Activated naive CD4-positive, alpha-beta T cell treated with anti-CD3 and anti-CD28 coated beads for 36 hours (primary cell): ENCODE data around the gene PHYHIPL. TPM values are rescaled to one million over a fixed set of nuclear protein-coding genes. Genes with fewer than 3 reads are reported as not detected.

ENCODE experiments used
- CTCF ChIA-PET: fragments of 350-600 bp; sonication (Branson Sonifier 250); formaldehyde crosslinking; loops from one replicate; lab custom pipeline; 2021; ENCODE audit warnings: antibody characterized with exemption; lab: Charles Lee
- DNase-seq: peaks from one replicate; pipeline ENCODE4 v3.0.0-alpha.2; 2020
- H3K27ac Mint-ChIP-seq: one replicate; pipeline ENCODE4 v1.8.0; 2021; ENCODE audit warnings: mild to moderate bottlenecking, mixed read lengths
- H3K27me3 Mint-ChIP-seq: one replicate; pipeline ENCODE4 v1.8.0; 2021; ENCODE audit warnings: low read depth, mixed read lengths
- H3K36me3 Mint-ChIP-seq: one replicate; pipeline ENCODE4 v1.8.0; 2021; ENCODE audit warnings: low read depth, mixed read lengths
- H3K4me1 Mint-ChIP-seq: one replicate; pipeline ENCODE4 v1.8.0; 2021; ENCODE audit warnings: low read depth, mixed read lengths
- H3K4me3 Mint-ChIP-seq: one replicate; pipeline ENCODE4 v1.8.0; 2021; ENCODE audit warnings: mild to moderate bottlenecking, moderate library complexity, mixed read lengths
- H3K9me3 Mint-ChIP-seq: one replicate; pipeline ENCODE4 v1.8.0; 2021; ENCODE audit warnings: mixed read lengths
- intact Hi-C: fragments of 100-400 bp; cut with micrococcal nuclease; formaldehyde crosslinking; loops from one replicate; pipeline ENCODE4 v1.15.1; 2023
- total RNA-seq, 2 experiments: library from RNA; stranded (reverse); gene quantifications; one replicate each; pipeline ENCODE4 v1.2.3, GENCODE V29; 2021

PHYHIPL gene
- total RNA-seq, 2 experiments from 2014 or later, result not detected

DNA sequence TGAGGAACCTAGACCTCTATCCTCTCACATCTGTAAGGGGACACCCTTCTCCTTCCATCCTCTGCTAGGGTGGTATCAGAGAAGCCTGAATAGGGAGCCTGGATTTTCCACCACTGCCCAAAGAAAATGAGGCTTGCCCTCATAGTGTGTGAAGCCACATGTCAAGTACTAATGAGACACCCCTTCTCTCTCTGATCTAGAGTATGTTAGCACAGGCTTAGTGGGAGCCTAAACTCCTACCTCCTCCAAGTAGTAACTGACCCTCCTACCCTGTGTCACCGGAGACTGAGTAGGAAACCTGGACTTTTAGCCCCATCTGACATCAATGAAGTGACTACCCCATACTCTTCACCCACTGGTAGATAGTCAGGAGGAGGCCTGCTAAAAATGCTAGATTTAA lies 65.6 kb downstream of the PHYHIPL start:
- no peaks in the 10 kb centered on the region for H3K9me3 Mint-ChIP-seq
- no peak overlapping the region for H3K27ac Mint-ChIP-seq
- H3K4me3 Mint-ChIP-seq, result no peak overlapping the region
- no peaks in the 10 kb centered on the region for H3K36me3 Mint-ChIP-seq
- H3K27me3 Mint-ChIP-seq, result no peaks in the 10 kb centered on the region
- intact Hi-C loops, result loop anchor here (5.0 kb wide), 2 partner anchors 460 to 565 kb away; no protein-coding TSS in a partner anchor
- no peak for DNase-seq
- CTCF ChIA-PET, result no interaction called here
- no peaks in the 10 kb centered on the region for H3K4me1 Mint-ChIP-seq

DNA sequence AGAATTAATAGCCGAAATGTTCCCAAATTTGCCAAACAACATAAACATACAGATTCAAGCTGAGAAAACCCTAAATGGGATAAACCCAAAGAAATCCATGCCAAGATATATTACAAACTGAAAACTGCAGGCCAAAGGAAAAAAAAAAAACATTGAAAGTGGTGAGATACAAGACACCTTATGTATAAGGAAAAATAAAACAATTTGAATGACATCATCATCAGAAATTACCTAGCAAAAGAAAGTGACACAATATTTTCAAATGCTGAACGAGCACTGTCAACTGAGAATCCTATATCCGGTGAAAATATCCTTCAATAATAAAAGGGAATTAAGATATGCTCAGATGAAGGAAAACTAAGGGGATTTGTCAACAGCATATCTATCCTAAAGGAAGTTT lies 66.5 kb downstream of the PHYHIPL start:
- no peaks in the 10 kb centered on the region for H3K27me3 Mint-ChIP-seq
- no peaks in the 10 kb centered on the region for H3K4me1 Mint-ChIP-seq
- no peak overlapping the region for H3K4me3 Mint-ChIP-seq
- no peaks in the 10 kb centered on the region for H3K36me3 Mint-ChIP-seq
- DNase-seq, result no peak
- H3K27ac Mint-ChIP-seq, result no peak overlapping the region
- intact Hi-C loops, result loop anchor here (5.0 kb wide), 2 partner anchors 461 to 564 kb away; no protein-coding TSS in a partner anchor
- H3K9me3 Mint-ChIP-seq, result no peaks in the 10 kb centered on the region
- CTCF ChIA-PET, result no interaction called here

DNA sequence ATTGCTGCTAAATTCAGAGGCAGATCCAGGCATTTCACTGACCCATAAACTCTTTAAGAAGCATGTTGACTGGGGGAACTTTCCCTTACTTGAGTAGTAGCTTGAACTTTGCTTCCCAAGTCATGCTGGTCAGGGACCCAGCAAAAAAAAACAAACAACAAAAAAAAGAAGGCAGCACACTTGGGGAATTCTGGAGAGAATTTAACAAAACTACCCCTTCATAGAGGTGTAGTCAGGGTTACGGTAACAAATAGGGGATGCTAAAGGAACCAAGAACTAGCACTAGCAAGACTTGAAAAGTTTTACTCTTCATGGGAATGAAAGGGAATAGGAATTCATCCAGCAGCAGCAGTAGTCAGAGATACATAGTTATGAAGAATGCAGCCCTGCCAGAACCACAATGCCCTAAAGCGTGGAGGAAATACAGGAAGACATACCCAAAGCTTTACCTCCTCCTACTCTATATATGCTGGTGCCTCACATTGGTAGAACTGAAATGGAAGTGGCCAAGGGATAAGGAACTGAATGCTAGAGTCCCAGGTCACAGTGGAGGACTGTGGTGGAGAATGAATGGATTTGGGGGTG lies 67.3 kb downstream of the PHYHIPL start:
- intact Hi-C loops, result loop anchor here (5.0 kb wide), 2 partner anchors 461 to 564 kb away; no protein-coding TSS in a partner anchor
- no peaks in the 10 kb centered on the region for H3K36me3 Mint-ChIP-seq
- H3K27ac Mint-ChIP-seq, result no peak overlapping the region
- no peaks in the 10 kb centered on the region for H3K9me3 Mint-ChIP-seq
- H3K4me3 Mint-ChIP-seq, result no peak overlapping the region
- no peaks in the 10 kb centered on the region for H3K27me3 Mint-ChIP-seq
- CTCF ChIA-PET, result interaction anchor here (0.6 kb wide), 1 partner anchor 272 kb away, joined by 4 read pairs; no protein-coding TSS in a partner anchor
- DNase-seq, result no peak
- H3K4me1 Mint-ChIP-seq, result no peaks in the 10 kb centered on the region

DNA sequence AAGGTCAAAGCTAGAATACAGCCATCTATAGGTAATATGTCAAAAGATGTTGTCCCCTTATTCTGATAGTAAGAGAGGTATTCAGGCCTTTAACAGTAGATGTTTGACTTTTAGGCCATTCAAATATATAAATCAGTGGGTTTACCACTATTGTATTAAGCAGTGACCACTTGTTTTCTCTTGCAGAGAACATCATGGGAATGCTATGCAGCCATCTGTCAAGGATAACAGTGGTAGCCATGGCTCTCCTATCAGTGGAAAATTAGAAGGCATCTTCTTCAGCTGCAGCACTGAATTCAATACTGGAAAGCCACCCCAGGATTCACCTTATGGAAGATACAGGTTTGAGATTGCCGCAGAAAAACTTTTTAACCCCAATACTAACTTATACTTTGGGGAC lies 68.4 kb downstream of the PHYHIPL start:
- H3K4me3 Mint-ChIP-seq, result no peak overlapping the region
- H3K9me3 Mint-ChIP-seq, result no peaks in the 10 kb centered on the region
- no peak overlapping the region for H3K27ac Mint-ChIP-seq
- no peak for DNase-seq
- H3K36me3 Mint-ChIP-seq, result no peaks in the 10 kb centered on the region
- no peaks in the 10 kb centered on the region for H3K27me3 Mint-ChIP-seq
- intact Hi-C loops, result loop anchor here (5.0 kb wide), 2 partner anchors 463 to 562 kb away; no protein-coding TSS in a partner anchor
- CTCF ChIA-PET, result no interaction called here
- H3K4me1 Mint-ChIP-seq, result no peaks in the 10 kb centered on the region

DNA sequence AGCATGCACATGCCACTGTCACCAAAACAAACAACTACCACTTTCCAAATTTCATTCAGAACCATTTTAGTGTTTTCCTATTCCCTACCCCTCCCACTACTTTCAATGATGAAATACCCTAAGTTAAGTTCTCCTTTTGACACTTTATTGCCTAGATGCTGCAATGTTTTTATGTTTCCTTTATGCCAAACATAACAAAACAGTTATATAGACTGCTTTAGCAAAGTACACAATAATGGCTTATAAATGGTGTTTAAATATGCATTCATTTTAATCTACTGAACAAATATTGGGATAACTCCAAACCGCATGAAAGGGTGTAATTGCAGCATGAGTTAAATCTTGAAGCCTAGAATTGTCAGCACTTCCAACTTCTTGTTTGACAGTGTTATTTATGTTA lies 69.2 kb downstream of the PHYHIPL start:
- no peak for DNase-seq
- intact Hi-C loops, result no loop called here

DNA sequence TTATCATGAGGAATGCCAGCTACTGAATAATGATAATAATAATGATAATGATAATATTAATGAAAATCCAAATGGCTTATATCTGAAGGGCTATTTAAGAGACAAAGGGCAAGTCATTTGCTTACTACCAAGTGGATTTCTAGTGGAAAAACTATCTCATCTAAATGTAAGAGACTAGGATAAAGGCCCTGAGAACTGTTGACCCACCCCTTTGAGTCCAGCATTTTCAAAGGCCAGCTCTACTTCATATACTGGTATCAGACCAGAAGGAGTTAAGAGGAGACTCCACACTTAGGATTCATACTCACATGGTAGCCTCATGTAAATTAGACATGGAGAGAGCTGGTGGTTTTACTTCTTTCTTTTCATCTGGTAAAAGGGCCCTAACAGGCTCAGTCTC lies 76.0 kb downstream of the PHYHIPL start:
- H3K9me3 Mint-ChIP-seq, result no peaks in the 10 kb centered on the region
- H3K36me3 Mint-ChIP-seq, result no peaks in the 10 kb centered on the region
- no peak overlapping the region for H3K27ac Mint-ChIP-seq
- CTCF ChIA-PET, result no interaction called here
- DNase-seq, result no peak
- peaks cover 3% of the 10 kb centered on the region for H3K27me3 Mint-ChIP-seq
- H3K4me1 Mint-ChIP-seq, result no peaks in the 10 kb centered on the region
- no peak overlapping the region for H3K4me3 Mint-ChIP-seq
- intact Hi-C loops, result no loop called here

More for the DNA sequence above, 69.2 kb downstream of the PHYHIPL start:
- Mint-ChIP-seq H3K27ac (no peak overlapping the region), H3K9me3 (no peaks in the 10 kb centered on the region), H3K36me3 (no peaks in the 10 kb centered on the region), H3K4me3 (no peak overlapping the region), H3K27me3 (no peaks in the 10 kb centered on the region), H3K4me1 (no peaks in the 10 kb centered on the region)
- CTCF ChIA-PET, result no interaction called here

DNA sequence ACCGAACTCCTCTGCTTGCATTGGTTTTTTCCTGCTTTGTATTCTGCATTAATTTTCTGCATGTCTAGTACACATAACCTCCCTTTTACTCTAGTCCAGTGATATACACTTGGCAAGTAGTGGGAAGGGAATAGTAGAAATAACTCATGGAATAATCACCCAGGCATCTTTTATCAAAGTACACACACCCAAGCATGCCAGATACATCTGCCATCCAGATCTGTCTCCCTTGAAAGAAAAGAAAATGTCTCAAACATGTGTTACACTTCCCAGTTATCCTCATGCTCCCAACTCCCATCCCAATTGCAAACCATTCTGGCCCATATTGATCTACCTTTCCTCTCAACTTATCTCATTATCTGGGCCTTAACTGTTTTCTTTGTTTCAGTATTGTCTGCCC lies 79.0 kb downstream of the PHYHIPL start:
- no peak overlapping the region for H3K4me3 Mint-ChIP-seq
- H3K4me1 Mint-ChIP-seq, result no peaks in the 10 kb centered on the region
- peaks cover 3% of the 10 kb centered on the region for H3K27me3 Mint-ChIP-seq
- no peaks in the 10 kb centered on the region for H3K9me3 Mint-ChIP-seq
- no peaks in the 10 kb centered on the region for H3K36me3 Mint-ChIP-seq
- H3K27ac Mint-ChIP-seq, result no peak overlapping the region
- intact Hi-C loops, result no loop called here
- CTCF ChIA-PET, result no interaction called here
- no peak for DNase-seq

DNA sequence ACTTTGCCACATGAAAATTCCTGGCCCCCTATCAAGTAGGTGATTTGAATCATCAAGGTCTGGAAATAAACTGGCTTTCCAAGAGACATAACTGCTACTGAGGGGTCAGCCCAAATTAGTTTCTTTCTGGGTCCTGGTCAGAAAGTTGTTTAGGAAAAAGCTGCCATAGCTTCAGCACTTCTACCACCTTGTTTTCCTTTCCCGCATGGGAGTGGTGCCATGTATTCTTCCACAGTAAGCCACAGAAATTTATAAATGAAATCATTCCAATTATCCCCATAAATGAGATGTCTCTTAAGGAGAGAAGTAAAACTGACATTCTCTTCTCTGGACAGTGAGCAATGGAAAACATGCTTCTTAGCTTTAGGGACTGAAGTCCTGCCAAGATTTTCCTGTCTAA lies 80.8 kb downstream of the PHYHIPL start:
- Mint-ChIP-seq H3K36me3 (no peaks in the 10 kb centered on the region), H3K9me3 (no peaks in the 10 kb centered on the region), H3K4me1 (no peaks in the 10 kb centered on the region), H3K27ac (no peak overlapping the region), H3K27me3 (peaks cover 3% of the 10 kb centered on the region), H3K4me3 (no peak overlapping the region)
- DNase-seq, result no peak
- CTCF ChIA-PET, result interaction anchor here (0.6 kb wide), 1 partner anchor 1079 kb away, joined by 3 read pairs; no protein-coding TSS in a partner anchor
- intact Hi-C loops, result no loop called here

DNA sequence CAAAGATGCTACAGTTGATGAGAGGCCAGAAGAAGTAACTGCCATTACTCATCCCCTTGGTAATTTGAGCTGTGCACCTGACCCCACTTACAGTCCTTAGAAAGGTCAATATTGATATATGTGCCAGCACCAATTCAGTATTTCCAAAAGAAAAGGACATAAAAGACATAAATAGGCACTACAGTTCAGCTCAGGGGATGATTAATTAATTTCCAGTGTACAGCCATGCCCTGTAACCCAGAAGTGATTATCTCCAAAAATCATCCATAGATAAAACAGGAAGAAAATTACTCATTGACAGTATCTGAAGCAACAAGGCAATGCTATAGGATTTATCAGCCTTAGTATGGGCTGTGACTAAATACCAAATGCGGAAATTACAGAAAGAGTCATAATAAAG lies 82.4 kb downstream of the PHYHIPL start:
- no peaks in the 10 kb centered on the region for H3K9me3 Mint-ChIP-seq
- no peaks in the 10 kb centered on the region for H3K4me1 Mint-ChIP-seq
- intact Hi-C loops, result no loop called here
- no peak overlapping the region for H3K27ac Mint-ChIP-seq
- DNase-seq, result no peak
- CTCF ChIA-PET, result no interaction called here
- H3K27me3 Mint-ChIP-seq, result peaks cover 3% of the 10 kb centered on the region
- H3K4me3 Mint-ChIP-seq, result no peak overlapping the region
- H3K36me3 Mint-ChIP-seq, result no peaks in the 10 kb centered on the region

DNA sequence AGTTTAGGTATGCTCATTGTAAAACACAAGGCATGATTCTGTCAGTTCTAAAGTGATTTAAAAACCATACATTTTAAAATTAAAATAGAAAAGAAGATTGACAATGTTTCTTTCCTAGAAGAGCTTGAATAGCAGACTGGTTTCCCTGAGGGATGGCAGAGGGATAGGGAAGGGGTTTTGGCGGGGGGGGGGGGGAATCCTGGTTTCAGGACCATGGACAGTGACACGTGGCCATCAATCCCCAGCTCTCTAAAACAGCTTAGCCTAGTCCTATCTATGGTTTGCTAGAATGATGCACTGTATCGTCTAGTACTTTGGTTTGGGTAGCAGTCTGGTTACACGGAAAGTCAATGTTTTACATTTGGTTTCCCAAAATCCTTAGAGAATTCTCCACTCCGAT lies 88.7 kb downstream of the PHYHIPL start:
- no peaks in the 10 kb centered on the region for H3K36me3 Mint-ChIP-seq
- no peaks in the 10 kb centered on the region for H3K4me1 Mint-ChIP-seq
- peaks cover 3% of the 10 kb centered on the region for H3K9me3 Mint-ChIP-seq
- H3K27me3 Mint-ChIP-seq, result no peaks in the 10 kb centered on the region
- no peak overlapping the region for H3K4me3 Mint-ChIP-seq
- no peak overlapping the region for H3K27ac Mint-ChIP-seq
- CTCF ChIA-PET, result no interaction called here
- no peak for DNase-seq
- intact Hi-C loops, result no loop called here

DNA sequence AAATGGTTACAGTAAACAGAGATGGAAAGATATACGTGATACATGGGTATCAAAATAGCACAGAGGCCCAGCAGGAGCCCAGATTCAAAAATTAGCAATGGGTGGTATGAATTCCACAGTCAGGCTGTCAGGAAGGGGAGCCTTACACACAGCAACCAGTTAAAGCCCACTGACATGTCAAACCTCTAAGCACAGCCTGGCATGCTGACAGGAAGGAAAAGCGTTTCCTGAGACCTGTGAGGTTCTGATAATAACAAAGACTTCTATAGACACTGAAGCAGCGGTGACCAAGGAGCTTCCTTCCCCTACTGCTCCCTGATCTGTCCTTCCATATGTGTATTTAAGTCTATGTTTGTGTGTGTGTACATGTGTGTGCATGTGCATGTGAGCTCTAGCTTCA lies 89.9 kb downstream of the PHYHIPL start:
- Mint-ChIP-seq H3K27me3 (no peaks in the 10 kb centered on the region), H3K4me3 (no peak overlapping the region), H3K36me3 (no peaks in the 10 kb centered on the region), H3K9me3 (peaks cover 3% of the 10 kb centered on the region), H3K27ac (no peak overlapping the region), H3K4me1 (no peaks in the 10 kb centered on the region)
- CTCF ChIA-PET, result no interaction called here
- DNase-seq, result no peak
- intact Hi-C loops, result no loop called here

DNA sequence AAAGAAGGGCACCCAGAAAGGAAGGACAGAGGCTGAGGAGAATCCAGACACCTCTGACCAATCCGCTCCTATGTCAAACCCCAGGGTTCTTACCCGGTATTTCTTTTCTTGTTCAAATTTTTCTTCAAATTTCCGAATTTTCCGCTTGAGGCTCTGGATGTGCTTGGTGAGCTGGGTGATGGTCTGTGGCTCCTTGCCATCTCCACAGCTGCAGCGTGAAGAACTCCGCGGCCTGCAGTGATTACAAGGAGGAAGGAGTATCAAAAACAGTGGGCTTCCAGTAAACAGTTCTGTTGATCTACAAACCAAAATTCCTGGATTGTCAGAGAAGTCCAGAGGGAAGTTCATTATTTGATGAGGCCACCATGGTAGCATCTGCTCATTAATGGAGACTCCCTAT lies 92.0 kb downstream of the PHYHIPL start:
- Mint-ChIP-seq H3K27me3 (no peaks in the 10 kb centered on the region), H3K4me1 (no peaks in the 10 kb centered on the region), H3K27ac (no peak overlapping the region), H3K36me3 (no peaks in the 10 kb centered on the region), H3K4me3 (no peak overlapping the region), H3K9me3 (peaks cover 3% of the 10 kb centered on the region)
- CTCF ChIA-PET, result no interaction called here
- no peak for DNase-seq
- intact Hi-C loops, result no loop called here

DNA sequence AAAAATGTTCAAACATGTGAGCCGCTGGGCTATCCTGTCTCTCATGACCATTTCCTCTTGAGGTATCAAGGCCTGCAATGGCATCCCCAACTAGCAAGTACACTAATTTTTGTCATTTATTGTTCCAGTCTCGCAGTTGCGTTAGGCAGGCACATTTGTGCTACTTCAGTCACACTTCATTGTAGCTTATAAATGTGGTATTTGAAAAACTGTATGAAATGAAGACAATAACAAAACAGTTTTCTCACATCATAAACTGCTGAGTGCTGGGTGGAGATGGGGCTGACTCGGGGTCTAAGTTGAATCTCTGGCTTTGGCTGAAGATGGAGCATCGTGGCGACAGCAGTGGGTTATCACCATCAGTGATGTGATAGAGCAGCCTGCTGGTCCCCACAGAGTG lies 93.2 kb downstream of the PHYHIPL start:
- H3K27ac Mint-ChIP-seq, result no peak overlapping the region
- no peak overlapping the region for H3K4me3 Mint-ChIP-seq
- CTCF ChIA-PET, result no interaction called here
- H3K9me3 Mint-ChIP-seq, result peaks cover 3% of the 10 kb centered on the region
- no peaks in the 10 kb centered on the region for H3K4me1 Mint-ChIP-seq
- H3K36me3 Mint-ChIP-seq, result no peaks in the 10 kb centered on the region
- intact Hi-C loops, result no loop called here
- H3K27me3 Mint-ChIP-seq, result no peaks in the 10 kb centered on the region
- no peak for DNase-seq
